HG02938 (cell line): ENCODE data around the gene GALNTL6.
A peak's percentile ranks its signal among the peaks of the same experiment; 100 is the strongest.
"Not testable (repeated sequence)": the region's sequence is repeated elsewhere in the genome, so short reads cannot be mapped to it uniquely, and the experiment has no call there.

Source experiments
- ATAC-seq: cut with Tn5 transposase; IDR thresholded peaks from one replicate; pipeline ENCODE4 v1.9.1; 2021; ENCODE audit warnings: mild to moderate bottlenecking, moderate library complexity; ENCODE audit not compliant: unreplicated experiment

The GALNTL6 gene

DNA sequence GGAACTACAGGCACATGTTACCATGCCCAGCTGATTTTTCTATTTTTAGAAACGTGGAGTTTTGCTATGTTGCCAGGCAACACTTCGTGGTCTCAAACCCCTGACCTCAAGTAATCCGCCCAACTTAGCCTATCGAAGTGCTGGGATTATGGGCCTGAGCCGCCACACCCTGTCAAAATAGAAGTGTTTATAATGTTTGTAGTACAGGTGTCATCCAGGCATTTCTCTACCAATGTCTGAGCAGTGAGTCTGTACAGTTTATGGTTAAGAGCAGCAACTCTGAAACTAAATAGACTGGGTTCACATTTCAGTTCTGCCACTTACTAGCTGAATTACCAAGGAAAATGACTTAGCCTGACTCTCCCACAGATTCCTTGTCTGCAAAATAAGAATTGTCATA is 895.0 kb downstream of the GALNTL6 start:
- no peak for ATAC-seq

DNA sequence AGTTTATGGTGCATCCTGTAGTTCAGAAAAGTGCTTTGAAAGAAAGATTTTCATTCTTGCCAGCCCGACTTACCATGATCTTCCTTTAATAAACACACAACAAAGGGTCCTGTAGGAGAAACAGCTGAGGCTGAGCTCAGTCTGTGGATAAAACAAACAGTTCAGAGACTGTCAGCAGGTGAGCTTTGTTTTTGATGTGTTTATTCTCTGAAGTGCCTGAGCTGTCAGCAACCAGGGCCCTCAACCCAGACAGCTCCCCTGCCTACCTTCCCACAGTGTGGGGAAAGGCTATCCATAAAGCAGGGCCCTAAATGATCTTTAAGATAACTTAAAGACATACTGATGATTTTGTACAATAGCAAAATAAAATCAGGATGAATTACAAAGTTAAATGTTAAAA is 896.2 kb downstream of the GALNTL6 start:
- ATAC-seq: no peak

DNA sequence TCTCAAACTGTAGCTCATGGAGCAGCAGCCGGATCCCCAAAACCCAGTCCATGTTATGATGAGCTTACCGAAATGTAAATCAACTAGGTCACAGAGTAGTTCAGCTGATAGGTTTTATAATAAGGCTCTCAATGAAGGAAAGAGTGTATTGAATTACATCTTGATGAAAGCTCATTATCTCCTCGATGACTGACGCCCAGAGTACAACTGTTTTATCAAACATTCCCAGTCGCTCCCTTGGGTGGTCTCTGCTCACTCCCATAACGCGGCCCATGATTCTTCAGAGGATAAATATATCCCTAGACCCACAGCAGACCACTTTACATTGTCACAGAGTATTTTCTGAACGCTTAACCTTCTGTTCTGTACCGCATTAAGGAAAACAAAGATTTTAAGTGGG is 903.1 kb downstream of the GALNTL6 start:
- no peak for ATAC-seq

DNA sequence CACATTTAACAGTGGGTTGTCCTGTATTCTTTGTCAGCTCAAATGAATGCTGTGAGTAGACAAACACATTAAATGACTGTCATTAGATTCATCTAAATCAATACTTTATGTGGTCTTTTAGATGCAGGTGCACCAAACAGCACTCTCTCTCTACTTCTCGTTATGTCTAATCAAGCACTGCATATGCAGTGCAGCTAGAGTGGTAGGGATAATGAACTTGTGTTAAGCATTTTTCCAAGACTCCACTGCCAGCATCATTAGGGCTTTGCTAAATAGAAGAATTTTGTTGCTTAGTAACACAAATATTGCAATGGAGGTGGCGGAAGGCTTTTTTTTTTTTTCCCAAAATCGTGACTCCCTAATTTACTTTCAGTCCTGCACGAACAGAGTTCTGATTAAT is 908.5 kb downstream of the GALNTL6 start:
- no peak for ATAC-seq

DNA sequence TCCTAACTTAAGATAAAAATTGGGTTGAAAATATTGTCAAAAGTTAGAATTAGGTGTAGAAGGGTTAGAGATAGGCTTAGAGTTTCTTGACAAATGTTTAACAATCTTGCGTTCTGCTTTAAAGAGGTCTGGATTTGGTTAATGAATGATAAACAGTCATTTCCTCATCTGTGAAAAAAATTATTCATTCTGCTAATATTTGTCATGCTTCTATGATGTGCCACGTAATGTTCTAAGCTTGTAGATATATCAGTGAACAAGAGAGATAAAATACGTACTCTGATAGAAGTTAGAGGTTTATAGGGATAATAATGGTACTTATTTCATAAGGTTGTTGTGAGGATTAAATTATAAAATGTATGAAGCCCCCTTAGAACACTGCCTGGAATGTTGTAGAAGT is 912.4 kb downstream of the GALNTL6 start:
- no peak for ATAC-seq

DNA sequence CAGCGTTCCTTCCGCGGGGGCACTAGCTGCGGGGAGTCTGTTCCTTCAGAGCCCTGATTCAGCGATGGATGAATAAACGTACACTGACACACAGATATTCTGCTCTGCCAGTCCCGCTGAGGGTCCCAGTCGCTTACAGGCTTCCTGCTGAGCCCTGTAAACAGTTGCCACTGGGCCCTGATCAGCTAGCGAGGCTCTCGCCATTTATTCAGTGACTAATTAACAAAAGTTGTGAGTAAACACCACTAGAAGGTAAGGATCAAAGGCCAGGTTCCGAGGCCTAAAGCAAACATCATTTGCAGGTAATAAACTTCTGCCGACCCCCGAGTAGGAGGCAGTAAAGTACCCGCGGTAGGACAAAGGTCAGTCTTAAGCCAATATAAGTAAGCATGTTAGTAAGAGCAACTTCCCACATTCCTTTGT is 912.8 kb downstream of the GALNTL6 start:
- no peak for ATAC-seq

DNA sequence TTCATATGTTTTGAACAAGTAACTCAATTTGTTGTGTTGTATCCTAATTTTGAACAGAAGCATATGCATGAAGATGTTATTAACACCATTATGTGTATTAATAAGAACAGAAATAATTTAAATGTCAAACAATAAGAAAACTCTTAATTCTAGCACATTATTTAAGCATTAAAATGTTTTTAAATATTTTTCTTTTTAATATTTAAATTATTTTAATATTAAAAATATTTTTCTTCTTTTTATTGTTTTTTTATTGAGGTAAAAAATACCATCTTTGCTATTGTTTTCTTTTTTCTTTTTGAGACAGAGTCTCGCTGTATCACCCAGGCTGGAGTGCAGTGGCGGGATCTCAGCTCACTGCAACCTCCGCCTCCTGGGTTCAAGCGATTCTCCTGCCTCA is 914.4 kb downstream of the GALNTL6 start:
- no peak for ATAC-seq

DNA sequence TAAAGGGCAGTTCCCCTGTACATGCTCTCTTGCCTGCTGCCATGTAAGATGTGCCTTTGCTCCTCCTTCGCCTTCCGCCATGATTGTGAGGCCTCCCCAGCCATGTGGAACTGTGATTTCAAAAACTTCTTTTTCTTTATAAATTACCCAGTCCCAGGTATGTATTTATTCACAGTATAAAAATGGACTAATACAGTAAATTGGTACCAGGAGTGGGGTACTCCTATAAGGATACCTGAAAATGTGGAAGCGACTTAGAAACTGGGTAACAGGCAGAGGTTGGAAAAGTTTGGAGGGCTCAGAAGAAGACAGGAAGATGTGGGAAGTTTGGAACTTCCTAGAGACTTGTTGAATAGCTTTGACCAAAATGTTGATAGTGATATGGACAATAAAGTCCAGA is 920.4 kb downstream of the GALNTL6 start:
- ATAC-seq: not testable (repeated sequence)

DNA sequence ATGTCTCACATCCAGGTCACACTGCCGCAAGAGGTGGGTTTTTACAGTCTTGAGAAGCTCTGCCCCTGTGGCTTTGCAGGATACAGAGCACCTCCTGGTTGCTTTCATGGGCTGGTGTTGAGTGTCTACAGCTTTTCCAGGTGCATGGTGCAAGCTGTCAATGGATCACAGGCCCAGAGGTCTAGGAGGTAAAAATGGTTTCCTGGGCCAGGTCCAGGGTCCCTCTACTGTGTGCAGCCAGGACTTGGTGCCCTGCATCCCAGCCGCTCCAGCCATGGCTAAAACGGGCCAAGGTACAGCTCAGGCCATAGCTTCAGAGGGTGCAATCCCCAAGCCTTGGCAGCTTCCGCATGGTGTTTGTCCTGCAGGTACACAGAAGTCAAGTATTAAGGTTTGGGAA is 921.4 kb downstream of the GALNTL6 start:
- ATAC-seq: no peak

DNA sequence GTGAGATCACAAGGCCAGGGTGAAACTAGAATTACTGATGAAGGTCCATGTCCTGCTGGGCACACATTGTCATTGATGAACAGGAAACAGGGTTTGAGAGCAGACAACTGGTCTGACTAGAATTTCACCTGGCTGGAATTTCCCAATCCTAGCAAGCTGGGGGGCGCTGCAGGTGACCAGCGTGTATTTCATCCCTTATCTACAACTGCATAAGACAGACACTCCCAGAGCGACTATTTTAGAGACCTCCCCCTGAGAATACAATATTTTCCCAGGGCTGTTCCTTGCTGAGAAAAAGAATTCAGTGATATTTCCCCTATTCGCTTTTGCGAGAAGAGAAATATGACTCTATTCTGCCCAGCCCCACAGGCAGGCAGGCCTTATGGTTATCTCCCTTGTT is 922.8 kb downstream of the GALNTL6 start:
- ATAC-seq: no peak

DNA sequence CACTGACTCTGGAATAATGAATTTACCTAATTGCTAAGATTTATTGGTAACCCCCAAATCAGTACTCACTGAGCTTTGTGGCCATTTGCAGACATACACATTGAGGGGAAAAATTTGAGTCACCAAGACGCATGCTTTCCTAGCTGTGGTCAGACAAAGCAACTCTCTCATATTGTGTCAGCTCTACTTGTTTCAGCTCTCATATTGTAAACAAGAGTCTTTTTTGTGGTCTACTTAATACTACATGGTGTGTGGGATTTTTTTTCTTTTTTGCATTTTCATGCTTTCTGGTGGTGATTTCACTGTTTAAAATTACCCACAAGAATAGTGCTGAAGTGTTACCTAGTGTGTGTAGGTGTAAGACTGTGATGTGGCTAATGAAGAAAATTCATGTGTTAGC is 927.2 kb downstream of the GALNTL6 start:
- ATAC-seq: peak; percentile 98

DNA sequence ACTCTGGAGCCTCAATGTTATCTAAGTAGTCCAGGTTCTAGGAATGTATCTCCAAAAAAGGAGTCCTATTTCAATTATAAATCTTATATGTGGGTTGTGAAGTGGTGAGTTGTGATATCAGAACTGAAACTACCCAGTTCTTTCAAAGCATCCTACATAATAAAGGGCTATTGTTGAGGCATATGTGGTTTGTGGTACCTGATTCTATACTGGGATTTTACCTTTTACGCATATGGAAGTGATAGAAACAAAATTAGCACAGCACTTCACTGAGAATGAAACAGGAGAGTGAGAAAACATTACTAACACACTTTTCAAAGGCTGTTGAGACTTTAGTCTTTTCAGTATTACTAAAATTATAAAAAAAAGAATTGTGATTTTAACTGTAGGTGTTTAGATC is 937.7 kb downstream of the GALNTL6 start:
- peak; percentile 98 for ATAC-seq

DNA sequence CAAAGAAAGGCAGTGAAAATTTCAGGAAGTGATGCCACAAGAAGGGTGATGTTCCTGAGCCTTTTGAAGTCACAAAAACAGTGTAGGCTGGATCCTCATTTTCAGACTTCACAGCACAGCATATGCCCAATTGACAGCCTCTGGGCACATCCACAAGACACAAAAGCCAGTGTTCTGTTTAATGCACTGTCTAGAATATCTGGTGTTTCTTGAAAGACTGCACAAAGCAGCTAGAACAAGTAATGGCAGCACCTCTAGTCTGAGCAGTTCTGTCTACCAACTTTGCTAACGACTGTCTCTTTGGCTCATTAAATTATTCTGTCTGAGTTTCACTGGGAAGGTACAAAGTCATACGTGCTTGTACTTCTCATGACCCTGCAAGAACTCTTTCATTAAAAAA is 938.3 kb downstream of the GALNTL6 start:
- no peak for ATAC-seq

DNA sequence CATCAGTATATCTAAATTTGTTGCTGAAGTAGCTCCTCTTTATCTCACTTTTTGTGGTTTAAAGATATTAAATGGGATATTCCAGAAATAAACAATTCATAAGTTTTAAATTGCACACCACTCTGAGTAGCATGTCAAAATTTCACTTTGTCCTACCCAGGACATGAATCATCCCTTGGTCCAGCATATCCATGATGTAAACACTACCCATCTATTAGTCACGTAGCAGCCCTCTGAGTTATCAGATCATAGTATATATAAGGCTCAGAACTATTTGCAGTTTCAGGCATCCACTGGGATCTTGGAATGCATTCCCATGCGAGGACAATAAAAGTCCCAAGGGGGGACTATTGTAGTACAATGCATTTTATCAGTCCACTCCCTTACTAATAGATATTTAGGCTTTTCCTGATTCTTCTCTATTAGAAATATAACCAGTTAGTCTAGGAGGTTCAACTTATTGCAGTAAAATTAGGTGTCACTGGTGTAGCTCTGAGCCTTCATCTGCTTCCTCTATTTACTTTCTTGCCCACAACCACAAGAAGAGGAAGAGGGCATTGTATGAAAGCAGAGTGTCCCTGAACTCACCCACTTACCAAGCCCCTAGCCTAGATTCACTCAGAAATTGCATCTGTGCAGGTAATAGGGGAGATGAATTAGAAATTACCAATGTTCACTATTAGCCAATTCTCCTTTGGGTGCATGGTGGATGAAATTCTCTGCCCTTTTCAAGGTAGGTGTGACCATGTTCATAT is 945.6 kb downstream of the GALNTL6 start:
- no peak for ATAC-seq

DNA sequence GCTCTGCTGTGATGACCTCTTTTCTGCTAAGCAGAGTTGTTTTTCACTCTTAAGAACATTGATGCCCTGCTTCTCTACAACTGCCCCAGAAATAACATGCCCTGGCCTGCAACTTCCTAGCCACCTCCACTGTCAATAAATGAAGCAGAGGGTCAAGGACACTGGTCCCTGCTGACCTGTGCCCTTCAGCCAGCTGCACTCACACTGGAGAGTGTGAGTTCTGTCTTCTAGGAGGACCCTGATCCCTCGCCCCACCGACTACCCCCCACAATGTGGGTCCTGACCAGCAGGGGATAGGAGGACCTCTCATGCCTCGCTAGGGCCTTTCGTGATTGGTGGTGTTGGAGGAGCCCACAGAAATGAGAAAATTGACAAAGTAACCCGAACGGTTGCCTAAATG is 947.3 kb downstream of the GALNTL6 start:
- no peak for ATAC-seq

DNA sequence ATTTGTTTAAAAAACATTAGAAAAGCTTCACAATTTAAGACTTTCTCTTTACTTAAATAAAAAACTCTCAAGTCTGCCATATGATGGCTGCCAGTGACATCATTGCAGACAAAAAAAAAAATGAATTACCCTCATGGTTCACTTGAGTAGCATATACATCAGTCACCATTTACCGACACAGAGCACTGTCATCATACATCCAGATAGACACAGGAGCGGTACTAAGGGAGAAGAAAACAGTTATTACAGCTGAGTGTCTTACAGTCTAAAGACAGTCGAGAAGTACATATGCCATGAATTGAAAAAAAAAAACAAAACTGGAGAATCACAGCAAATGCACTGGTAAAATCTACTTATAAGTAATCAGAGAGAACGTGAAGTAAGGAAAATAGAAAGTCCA is 949.7 kb downstream of the GALNTL6 start:
- no peak for ATAC-seq

DNA sequence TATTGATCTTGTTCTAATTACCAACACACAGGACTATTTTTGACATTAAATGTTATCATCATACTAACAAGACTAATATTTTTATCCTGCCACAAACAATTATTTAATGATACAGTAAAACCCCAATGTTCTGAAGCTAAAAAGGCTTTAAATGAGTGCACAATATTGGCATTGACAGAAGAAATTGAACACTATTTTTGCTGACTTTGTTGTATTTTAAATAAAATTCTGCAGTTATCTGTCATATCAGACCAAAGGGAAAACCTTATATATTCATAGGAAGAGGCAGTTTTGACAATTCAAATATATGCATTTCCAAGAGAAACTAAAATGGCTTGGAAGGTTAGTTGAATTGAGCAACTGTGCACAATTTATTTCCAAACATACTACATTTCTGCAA is 957.6 kb downstream of the GALNTL6 start:
- no peak for ATAC-seq

DNA sequence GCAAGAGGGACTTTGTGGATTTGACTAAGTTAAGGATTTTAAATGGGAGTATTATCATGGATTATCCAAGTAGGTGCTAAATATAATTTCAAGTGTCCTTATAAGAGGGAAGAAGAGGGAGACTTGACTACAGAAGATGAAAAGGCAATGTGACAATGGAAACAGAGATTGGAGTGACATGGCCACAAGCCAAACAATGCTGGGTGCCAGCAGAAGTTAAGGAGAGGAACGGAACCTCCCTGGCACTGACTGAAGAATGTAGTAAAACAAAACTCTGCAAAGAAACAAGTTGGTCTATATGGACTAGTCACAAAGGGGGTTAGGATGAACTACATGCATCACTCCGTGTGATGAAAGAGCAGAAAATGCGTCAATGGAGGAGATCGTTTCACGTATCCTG is 959.6 kb downstream of the GALNTL6 start:
- ATAC-seq: no peak

DNA sequence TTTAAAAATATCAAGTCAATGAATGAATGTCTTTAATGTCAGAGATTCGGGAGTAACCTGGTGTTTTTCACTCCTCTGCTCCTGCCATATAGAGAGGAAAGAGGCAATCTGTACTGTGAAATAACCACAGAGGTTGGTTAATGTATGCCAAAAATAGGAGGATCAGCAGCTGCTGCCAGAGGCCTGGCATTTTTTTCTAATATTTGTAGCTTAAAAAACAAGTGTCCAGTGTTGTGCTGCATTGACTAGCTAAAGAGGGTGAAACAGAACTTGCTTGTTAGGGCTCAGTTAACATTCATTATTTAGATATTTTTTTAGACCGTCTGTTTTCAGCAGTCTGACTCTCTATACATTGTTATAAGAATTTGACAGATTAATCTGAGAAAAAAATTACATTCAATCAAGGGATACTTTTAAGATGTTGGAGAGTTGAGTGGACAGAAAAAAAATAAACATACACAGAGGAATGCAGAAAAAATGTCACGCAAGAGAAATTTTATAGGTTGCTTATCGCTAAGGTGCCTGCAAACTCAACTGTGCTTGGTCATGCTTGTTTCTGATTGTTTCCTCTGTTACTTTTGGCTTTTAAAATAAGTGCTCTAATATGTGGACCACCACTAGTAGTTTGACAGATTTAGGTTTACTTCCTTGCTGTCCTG is 963.1 kb downstream of the GALNTL6 start:
- no peak for ATAC-seq

DNA sequence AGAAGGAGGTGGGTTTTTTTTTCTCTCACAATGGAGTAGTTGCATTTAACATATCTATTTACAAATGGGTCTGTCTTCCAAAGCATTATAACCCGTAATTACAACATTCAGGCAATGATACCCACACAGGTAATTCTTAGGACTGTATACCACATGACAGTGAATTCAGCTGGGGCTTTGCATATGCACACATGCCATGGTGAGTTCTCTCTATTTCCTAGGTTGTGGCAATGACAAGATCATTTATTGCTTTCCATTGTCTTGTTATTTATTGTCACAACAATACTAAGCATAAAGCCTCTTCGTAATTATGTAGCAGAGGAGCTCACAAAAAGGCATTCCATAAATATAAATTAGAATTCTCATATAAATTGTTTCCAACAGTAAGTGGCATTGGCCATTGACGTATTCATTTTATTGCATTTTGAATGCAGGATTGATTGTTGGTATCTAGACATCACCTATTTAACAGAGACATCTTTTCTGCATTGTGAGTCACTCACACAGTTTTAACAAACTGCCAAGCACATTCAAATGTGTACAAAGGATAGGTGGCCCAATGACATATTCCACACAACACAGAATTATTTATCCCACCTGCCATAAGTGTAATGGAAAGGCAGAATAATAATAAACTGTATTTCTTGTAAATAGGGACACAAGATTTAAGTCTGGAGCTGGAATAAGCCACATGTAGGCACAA is 964.7 kb downstream of the GALNTL6 start:
- no peak for ATAC-seq

DNA sequence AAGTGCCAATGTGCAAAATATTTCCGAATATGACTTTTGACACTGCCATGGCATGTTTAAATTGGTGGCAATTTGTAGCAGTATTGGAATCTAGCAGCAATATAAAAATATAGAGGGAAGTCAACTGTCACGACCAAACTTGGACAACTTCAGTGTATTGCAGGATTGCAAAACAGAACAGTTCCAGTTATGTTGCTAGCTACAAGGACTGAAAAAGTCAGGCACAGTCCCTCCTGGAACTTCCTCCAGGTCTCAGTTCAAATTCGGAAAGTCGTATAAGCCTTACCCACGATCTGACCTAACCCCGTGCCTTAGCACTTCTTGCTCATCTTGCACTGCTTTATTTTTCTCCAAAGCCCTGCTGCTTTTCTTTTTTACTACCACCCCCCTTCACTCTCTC is 965.4 kb downstream of the GALNTL6 start:
- ATAC-seq: no peak

DNA sequence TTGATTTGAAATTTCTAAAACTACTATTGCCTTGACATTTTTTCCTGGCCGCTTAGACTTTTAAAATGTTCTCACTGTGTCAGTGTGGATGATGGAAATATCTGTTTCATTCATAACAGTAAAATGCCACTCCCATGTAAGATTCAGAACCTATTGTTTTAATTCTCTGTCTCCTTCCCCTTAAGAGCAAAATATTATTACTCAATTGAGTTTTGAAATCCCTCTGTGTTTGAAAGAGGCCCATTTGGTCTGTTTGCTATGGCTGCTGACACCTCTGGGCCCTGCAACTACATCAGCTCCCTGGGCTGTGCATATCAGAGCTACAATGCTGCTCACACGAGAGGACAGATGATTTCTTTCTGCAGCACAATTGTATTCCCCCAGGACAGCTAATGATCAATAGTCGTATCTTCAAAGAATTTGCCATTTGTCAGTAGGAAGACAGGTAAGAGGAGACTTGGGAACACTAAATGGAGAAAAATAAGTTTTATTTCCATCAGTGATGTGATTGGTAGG is 967.4 kb downstream of the GALNTL6 start:
- no peak for ATAC-seq
